Activated T-cell treated with anti-CD3 and anti-CD28 coated beads, Interleukin-2, amount 50 U/mL, for 72 hours (primary cell): Measurements from ENCODE around the gene IFTAP. TPM values are rescaled to one million over a fixed set of nuclear protein-coding genes. Genes with fewer than 3 reads are reported as not detected.

Experiments
- ATAC-seq, 2 donors: fragments of 150-1000 bp; cut with Tn5 transposase; replicated peaks in 1 of 2; 2 replicates each; pipeline ENCODE4 v1.10.0; 2021; ENCODE audit warnings: moderate library complexity in 2 of 2, mild to moderate bottlenecking in 1 of 2
- DNase-seq, 2 donors: peaks; one replicate each; pipeline ENCODE4 v3.0.0; 2021 to 2022; ENCODE audit warnings: mixed read lengths in 1 of 2
- H3K27ac Mint-ChIP-seq: one replicate; pipeline ENCODE4 v1.8.0; 2022; ENCODE audit warnings: mild to moderate bottlenecking, moderate library complexity, mixed read lengths
- H3K27me3 Mint-ChIP-seq: one replicate; pipeline ENCODE4 v1.8.0; 2022; ENCODE audit warnings: low read depth, mixed read lengths
- H3K36me3 Mint-ChIP-seq, 2 donors: one replicate each; pipeline ENCODE4 v1.8.0; 2022; ENCODE audit warnings: mixed read lengths in 2 of 2, mild to moderate bottlenecking in 1 of 2; ENCODE audit not compliant: insufficient read depth in 2 of 2
- H3K4me1 Mint-ChIP-seq: one replicate; pipeline ENCODE4 v1.8.0; 2022; ENCODE audit warnings: low read depth, mixed read lengths
- H3K4me3 Mint-ChIP-seq, 2 donors: one replicate each; pipeline ENCODE4 v1.8.0; 2022; ENCODE audit warnings: mild to moderate bottlenecking in 2 of 2, mixed read lengths in 2 of 2, moderate library complexity in 2 of 2
- H3K9me3 Mint-ChIP-seq, 2 donors: one replicate each; pipeline ENCODE4 v1.8.0; 2022; ENCODE audit warnings: mixed read lengths in 2 of 2
- total RNA-seq, 2 donors: library from RNA; stranded (reverse); gene quantifications; one replicate each; pipeline ENCODE4 v1.2.3, GENCODE V29; 2022

The IFTAP gene
- total RNA-seq, 2 donors from 2014 or later: 3.9 to 4.1 TPM

DNA sequence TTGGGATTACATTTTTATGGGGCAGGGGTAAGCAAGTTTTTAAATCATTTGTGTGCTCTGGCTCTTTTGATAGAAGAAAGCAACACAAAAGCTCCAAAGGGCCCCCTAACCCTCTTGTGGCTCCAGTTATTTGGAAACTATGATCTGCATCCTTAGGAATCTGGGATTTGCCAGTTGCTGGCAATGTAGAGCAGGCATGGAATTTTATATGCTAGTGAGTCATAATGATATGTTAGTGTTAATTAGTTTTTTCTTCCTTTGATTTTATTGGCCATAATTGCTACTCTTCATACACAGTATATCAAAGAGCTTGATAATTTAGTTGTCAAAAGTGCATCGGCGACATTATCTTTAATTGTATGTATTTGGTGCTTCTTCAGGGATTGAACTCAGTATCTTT lies 16.4 kb upstream of the IFTAP start:
- no peak for ATAC-seq
- no peak overlapping the region for H3K27ac Mint-ChIP-seq
- no peak overlapping the region for H3K4me3 Mint-ChIP-seq
- no peaks in the 10 kb centered on the region for H3K4me1 Mint-ChIP-seq
- peaks cover 7% of the 10 kb centered on the region for H3K27me3 Mint-ChIP-seq
- peaks cover 2 to 5% of the 10 kb centered on the region in 2 donors for H3K36me3 Mint-ChIP-seq
- no peak for DNase-seq
- H3K9me3 Mint-ChIP-seq: peaks cover 6% of the 10 kb centered on the region in 2 donors

DNA sequence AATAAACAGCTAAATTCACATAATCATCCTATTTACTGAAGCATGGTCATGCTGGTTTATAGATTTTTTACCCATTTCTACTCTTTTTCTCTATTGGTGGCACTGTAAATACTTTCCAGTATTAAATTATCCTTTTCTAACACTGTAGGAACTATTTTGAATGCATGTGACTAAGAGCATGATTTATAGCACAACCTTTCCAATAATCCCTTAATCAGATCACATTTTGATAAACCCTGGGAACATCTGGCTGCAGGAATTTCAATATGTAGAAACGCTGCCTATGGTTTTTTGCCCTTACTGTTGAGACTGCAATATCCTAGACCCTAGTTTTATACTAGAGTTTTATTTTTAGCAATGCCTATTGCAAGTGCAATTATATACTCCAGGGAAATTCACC lies 15.8 kb upstream of the IFTAP start:
- H3K4me1 Mint-ChIP-seq: no peaks in the 10 kb centered on the region
- peaks cover 2 to 5% of the 10 kb centered on the region in 2 donors for H3K36me3 Mint-ChIP-seq
- DNase-seq (no peak), ATAC-seq (no peak)
- H3K9me3 Mint-ChIP-seq: peaks cover 6% of the 10 kb centered on the region in 2 donors
- H3K27me3 Mint-ChIP-seq: peaks cover 7% of the 10 kb centered on the region
- H3K4me3 Mint-ChIP-seq: no peak overlapping the region
- H3K27ac Mint-ChIP-seq: no peak overlapping the region

DNA sequence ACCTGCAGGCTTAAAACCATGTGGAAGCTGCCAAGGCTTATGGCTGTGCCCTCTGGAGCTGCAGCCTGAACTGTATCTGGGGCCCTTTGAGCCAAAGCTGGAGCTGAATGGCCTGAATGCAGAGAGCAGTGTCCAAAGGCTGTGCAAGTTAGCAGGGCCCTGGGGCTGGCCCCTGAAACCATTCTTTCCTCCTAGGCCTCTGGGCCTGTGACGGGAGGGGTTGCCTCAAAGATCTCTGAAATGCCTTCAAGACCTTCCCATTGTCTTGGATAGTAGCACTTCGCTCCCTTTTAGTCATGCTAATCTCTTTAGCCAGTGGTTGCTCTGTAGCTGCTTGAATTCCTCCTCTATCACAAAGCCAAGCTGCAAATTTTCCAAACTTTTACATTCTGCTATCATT lies 12.8 kb upstream of the IFTAP start:
- H3K27me3 Mint-ChIP-seq: peaks cover 7% of the 10 kb centered on the region
- H3K9me3 Mint-ChIP-seq: peaks cover 6% of the 10 kb centered on the region in 2 donors
- H3K36me3 Mint-ChIP-seq: peaks cover 2 to 5% of the 10 kb centered on the region in 2 donors
- ATAC-seq (no peak), DNase-seq (no peak)
- H3K4me1 Mint-ChIP-seq: no peaks in the 10 kb centered on the region
- no peak overlapping the region for H3K27ac Mint-ChIP-seq
- H3K4me3 Mint-ChIP-seq: no peak overlapping the region

DNA sequence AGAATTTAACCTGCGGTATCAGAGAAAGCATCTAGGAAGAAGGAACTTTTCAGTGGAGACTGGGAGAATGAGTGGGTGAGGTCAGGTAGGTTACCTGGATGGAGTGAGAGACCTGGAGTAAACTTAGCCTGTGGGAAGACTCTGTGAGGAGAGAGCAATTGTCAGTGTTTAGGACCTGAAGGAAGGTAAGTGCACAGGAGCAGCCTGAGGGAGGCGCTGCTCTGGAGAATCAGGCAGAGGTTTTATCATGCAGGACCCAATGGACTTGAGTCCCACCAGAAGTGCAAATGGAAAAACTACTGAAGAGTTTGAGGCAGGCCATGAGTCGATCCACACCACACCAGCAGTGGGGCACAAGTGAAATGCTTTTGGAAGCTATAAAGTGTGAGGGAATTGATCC lies 10.6 kb upstream of the IFTAP start:
- DNase-seq (no peak), ATAC-seq (no peak)
- Mint-ChIP-seq H3K9me3 (peaks cover 6% of the 10 kb centered on the region in 2 donors), H3K36me3 (peaks cover 2 to 5% of the 10 kb centered on the region in 2 donors), H3K4me3 (no peak overlapping the region), H3K27ac (no peak overlapping the region), H3K4me1 (no peaks in the 10 kb centered on the region), H3K27me3 (peaks cover 6% of the 10 kb centered on the region)

DNA sequence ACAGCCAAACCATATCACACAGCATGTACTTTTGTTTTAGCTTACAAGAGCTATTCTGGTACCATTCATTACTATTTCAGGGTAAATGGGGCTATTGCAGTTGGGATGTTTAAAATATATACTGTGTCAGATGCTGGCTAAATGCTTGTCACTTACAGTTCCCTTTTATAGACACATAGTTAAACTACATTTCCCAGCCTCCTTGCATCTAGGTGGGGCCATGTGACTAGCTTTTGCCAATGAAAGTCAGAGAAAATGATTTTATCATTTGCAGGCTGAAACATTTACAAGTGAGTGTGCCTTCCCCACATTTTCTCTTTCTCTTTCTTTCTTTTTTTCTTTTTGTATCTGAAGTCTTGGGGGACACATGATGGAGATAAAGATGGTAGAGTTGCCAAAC lies 7.8 kb upstream of the IFTAP start:
- Mint-ChIP-seq H3K4me3 (no peak overlapping the region), H3K9me3 (peaks cover 6% of the 10 kb centered on the region in 2 donors), H3K4me1 (no peaks in the 10 kb centered on the region), H3K36me3 (peaks cover 2 to 5% of the 10 kb centered on the region in 2 donors), H3K27me3 (peaks cover 16% of the 10 kb centered on the region), H3K27ac (no peak overlapping the region)
- DNase-seq (no peak), ATAC-seq (peak in 1 of 2 donors; percentile 28)

DNA sequence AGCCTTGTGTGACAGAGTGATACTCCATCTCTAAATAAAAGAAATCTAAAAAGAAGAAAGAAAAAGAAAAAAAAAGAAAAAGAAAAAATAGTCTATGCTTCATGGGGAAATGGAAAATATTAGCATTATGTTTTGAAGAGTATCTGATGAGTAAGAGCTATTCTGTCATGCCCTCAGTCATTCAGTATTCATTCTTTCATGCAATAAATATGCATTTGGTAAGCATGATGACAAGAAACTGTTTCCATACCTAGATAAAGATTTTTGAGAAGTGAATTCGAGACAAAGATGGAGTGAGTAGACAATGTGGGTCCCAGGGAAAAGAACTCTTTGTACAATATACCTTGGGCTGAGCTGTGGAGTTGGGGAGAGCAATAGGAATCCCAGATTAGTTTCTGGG lies 6.2 kb upstream of the IFTAP start:
- H3K9me3 Mint-ChIP-seq: no peaks in the 10 kb centered on the region
- no peak for DNase-seq
- no peak overlapping the region for H3K27ac Mint-ChIP-seq

DNA sequence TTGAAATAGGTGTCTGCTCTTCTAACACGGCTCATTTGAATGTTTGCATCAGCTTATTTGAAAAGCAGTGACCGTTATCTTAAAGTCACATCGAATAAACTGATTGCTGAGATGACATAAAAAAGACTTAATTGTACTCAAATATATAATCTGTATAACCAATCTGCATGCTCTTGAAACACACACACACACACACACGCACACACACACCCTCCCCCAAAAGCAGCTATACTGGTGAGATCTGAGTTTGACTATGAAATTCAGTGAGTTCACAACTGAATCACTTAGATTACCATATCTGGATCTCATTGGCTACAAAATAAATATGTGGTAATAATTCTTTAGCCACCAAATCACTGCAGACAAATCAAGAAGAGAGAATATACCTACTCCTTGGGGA lies 3.8 kb upstream of the IFTAP start:
- no peaks in the 10 kb centered on the region for H3K9me3 Mint-ChIP-seq
- DNase-seq: no peak
- ATAC-seq: no peak
- no peak overlapping the region for H3K27ac Mint-ChIP-seq
- no peaks in the 10 kb centered on the region for H3K36me3 Mint-ChIP-seq
- H3K4me3 Mint-ChIP-seq: no peak overlapping the region
- H3K4me1 Mint-ChIP-seq: peaks cover 10% of the 10 kb centered on the region
- peaks cover 33% of the 10 kb centered on the region for H3K27me3 Mint-ChIP-seq

More for the DNA sequence above, 6.2 kb upstream of the IFTAP start:
- no peak for ATAC-seq
- no peaks in the 10 kb centered on the region for H3K4me1 Mint-ChIP-seq
- H3K27me3 Mint-ChIP-seq: peaks cover 19% of the 10 kb centered on the region
- no peaks in the 10 kb centered on the region for H3K36me3 Mint-ChIP-seq
- no peak overlapping the region for H3K4me3 Mint-ChIP-seq

DNA sequence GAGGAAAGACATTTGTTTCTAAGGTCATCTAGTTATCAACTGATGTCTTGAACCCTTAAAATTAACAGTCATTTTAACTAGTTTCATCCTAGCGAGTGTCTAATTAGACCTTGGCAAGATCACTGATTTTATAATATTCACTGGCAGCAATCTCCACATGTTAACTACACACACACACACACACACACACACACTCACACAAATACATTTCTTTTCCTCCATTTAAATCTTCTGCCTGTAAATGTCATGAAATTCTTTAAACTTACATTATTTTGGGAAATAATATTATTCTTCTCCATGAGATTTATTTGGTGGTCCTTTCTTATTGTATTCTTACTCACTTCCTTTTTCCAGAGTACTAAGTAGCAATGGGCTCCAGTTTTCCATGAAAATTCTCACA lies 2.9 kb upstream of the IFTAP start:
- Mint-ChIP-seq H3K36me3 (no peaks in the 10 kb centered on the region), H3K4me3 (no peak overlapping the region), H3K4me1 (peaks cover 10% of the 10 kb centered on the region), H3K9me3 (no peaks in the 10 kb centered on the region), H3K27ac (no peak overlapping the region), H3K27me3 (peaks cover 33% of the 10 kb centered on the region)
- no peak for DNase-seq
- no peak for ATAC-seq

DNA sequence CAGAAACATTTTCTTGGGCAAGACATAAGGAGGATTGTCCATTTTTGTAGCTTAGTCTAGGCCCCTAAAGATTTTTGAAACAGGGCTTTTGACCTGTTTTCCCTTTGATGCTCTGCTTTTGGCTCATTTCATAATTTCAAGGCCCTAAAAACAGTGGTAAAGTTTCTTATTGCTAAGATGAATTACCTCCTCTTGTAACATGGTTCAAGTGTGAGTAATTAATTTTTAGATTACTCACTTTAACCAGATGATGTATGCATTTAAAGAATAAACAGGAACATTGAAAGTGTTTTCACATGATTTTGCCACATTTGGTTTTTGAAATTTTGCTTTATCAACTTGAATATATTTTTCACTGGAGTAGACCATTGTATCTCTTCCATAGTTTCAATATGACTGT lies 2.6 kb downstream of the IFTAP start:
- no peak overlapping the region for H3K27ac Mint-ChIP-seq

DNA sequence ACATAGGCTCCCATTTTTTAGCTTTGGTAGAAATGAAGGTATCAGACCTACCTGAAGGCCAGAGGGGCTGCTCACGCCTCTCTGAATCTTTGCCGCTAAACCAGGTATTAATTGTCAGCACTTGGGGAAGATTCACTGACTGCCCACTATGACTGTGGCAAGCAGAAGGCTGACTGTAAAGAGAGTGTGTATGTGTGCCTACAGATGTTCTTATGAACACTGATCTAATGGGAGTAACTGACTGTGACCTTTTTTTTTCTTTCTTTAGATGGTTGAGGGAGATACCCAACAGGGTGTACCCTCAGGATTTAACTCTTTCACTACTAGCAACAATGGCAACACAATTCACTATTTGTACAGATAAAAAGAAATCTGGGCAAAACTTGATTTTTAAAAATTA lies 3.7 kb downstream of the IFTAP start, which contains the start of gene RAG2:
Gene RAG2 (minus strand): TSS at position 186 of the 400 bp plus-strand sequence. CDS start 4,068 bp downstream, outside the sequence.
- H3K4me1 Mint-ChIP-seq: peaks cover 25% of the 10 kb centered on the region
- ATAC-seq (no peak), DNase-seq (no peak)
- H3K4me3 Mint-ChIP-seq: no peak within 1 kb of the TSS
- no peak within 1 kb of the TSS for H3K27ac Mint-ChIP-seq
- H3K9me3 Mint-ChIP-seq: no peaks in the 10 kb centered on the region
- no peaks in the 10 kb centered on the region for H3K36me3 Mint-ChIP-seq
- H3K27me3 Mint-ChIP-seq: peaks cover 26% of the 10 kb centered on the region

More for the DNA sequence above, 2.6 kb downstream of the IFTAP start:
- Mint-ChIP-seq H3K9me3 (no peaks in the 10 kb centered on the region), H3K36me3 (no peaks in the 10 kb centered on the region), H3K4me3 (no peak overlapping the region), H3K27me3 (peaks cover 26% of the 10 kb centered on the region), H3K4me1 (peaks cover 25% of the 10 kb centered on the region)
- ATAC-seq (peak; percentile 60 to 67), DNase-seq (no peak)

DNA sequence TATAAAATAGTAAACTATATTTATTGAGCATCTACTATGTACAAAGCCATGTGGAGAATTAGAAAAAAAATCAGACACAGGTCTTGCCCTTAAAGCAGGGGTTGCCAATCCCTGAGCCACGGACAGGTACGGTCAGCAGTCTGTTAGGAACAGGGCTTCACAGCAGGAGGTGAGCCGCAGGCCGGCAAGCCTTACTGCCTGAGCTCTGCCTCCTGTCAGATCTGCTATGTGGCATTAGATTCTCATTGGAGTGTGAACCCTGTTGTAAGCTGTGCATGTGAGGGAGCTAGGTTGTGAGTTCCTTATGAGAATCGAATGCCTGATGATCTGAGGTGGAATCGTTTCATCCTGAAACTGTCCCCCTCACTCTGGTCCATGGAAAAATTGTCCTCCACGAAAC lies 5.9 kb downstream of the IFTAP start:
- no peak for DNase-seq
- ATAC-seq: no peak
- no peaks in the 10 kb centered on the region for H3K9me3 Mint-ChIP-seq
- no peaks in the 10 kb centered on the region for H3K36me3 Mint-ChIP-seq
- no peak overlapping the region for H3K4me3 Mint-ChIP-seq
- H3K4me1 Mint-ChIP-seq: peaks cover 15% of the 10 kb centered on the region
- H3K27me3 Mint-ChIP-seq: peaks cover 12% of the 10 kb centered on the region
- H3K27ac Mint-ChIP-seq: no peak overlapping the region

DNA sequence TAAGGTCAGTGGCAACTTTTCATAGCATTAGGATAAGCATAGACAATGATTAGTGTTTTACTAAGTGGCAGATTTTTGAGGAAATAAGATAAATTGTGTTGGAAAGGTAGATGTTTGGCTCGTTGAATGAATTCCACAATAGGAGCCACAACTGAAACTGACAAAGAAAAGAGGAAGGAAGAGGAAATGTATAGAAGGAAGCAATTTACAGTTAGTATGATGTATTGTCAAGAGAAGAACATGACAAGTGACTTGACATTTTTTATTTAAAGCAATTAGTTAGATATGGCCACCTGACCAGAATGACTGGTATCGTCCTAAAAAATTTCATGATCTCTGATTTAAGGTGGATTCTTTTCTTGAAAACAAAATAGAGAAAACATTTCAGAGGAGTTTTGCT lies 6.9 kb downstream of the IFTAP start:
- Mint-ChIP-seq H3K27ac (no peak overlapping the region), H3K9me3 (no peaks in the 10 kb centered on the region), H3K4me1 (peaks cover 21% of the 10 kb centered on the region), H3K4me3 (no peak overlapping the region), H3K36me3 (no peaks in the 10 kb centered on the region), H3K27me3 (peaks cover 12% of the 10 kb centered on the region)
- DNase-seq: no peak
- no peak for ATAC-seq

DNA sequence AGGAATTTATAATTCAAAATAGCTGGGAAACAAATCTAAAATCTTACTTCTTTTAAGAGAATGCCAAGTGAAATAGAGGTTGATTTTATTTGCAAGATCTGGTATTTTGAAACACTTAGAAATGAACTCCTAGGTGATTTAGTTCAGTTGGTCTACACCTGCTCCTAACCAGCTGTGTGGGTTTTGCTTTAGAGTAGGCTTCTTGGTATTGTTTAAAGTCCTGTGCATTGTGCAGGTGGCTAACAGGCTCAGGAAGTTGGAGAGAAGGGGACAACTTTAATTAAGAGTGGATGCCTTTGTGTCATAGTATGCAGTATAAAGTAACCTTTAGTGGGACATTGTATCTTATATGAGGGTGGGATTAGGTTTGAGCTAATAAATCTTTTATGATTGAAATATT lies 7.8 kb downstream of the IFTAP start:
- peaks cover 12% of the 10 kb centered on the region for H3K27me3 Mint-ChIP-seq
- H3K27ac Mint-ChIP-seq: no peak overlapping the region
- DNase-seq (no peak), ATAC-seq (no peak)
- H3K4me3 Mint-ChIP-seq: no peak overlapping the region
- no peaks in the 10 kb centered on the region for H3K9me3 Mint-ChIP-seq
- H3K36me3 Mint-ChIP-seq: no peaks in the 10 kb centered on the region
- peaks cover 15% of the 10 kb centered on the region for H3K4me1 Mint-ChIP-seq
